GM23338 (cell line): ENCODE measurements around the gene SLC35D2. TPM values are rescaled to one million over a fixed set of nuclear protein-coding genes. Genes with fewer than 3 reads are reported as not detected.

Source experiments
- ATAC-seq: fragments of 200-7000 bp; cut with Tn5 transposase; 3 replicates; pipeline ENCODE4 v1.9.1; 2020
- DNase-seq: peaks from one replicate; pipeline ENCODE4 v3.0.0-alpha.2; 2015; ENCODE audit warnings: low spot score
- H2AFZ ChIP-seq: fragments of 200-600 bp; sonication (generic); 2 replicates; pipeline ENCODE4 v1.8.0; 2016; ENCODE audit warnings: antibody characterized with exemption, mild to moderate bottlenecking, moderate library complexity
- H3F3A ChIP-seq: fragments of 200-600 bp; sonication (generic); replicated peaks from 2 replicates; pipeline ENCODE4 v1.8.0; 2017; ENCODE audit warnings: antibody characterized with exemption, mixed run types, low read depth
- H3K27ac ChIP-seq: fragments of 200-600 bp; sonication (generic); 2 replicates; pipeline ENCODE4 v1.6.1; 2016; ENCODE audit warnings: low read depth
- H3K27me3 ChIP-seq: fragments of 200-600 bp; sonication (generic); 2 replicates; pipeline ENCODE4 v1.8.0; 2016; ENCODE audit warnings: mild to moderate bottlenecking, mixed run types, moderate library complexity; ENCODE audit not compliant: insufficient read depth
- H3K36me3 ChIP-seq: fragments of 200-600 bp; sonication (generic); 2 replicates; pipeline ENCODE4 v1.8.0; 2016; ENCODE audit warnings: mild to moderate bottlenecking; ENCODE audit not compliant: insufficient read depth
- H3K4me1 ChIP-seq: fragments of 200-600 bp; sonication (generic); 2 replicates; pipeline ENCODE4 v1.8.0; 2016; ENCODE audit warnings: mild to moderate bottlenecking, moderate library complexity; ENCODE audit not compliant: insufficient read depth
- H3K4me2 ChIP-seq: fragments of 200-600 bp; sonication (generic); 2 replicates; pipeline ENCODE4 v1.7.1; 2017; ENCODE audit warnings: mixed run types
- H3K4me3 ChIP-seq: fragments of 200-600 bp; sonication (generic); 2 replicates; pipeline ENCODE4 v1.6.1; 2016; ENCODE audit warnings: mixed run types
- H3K79me2 ChIP-seq: fragments of 200-600 bp; sonication (generic); replicated peaks from 2 replicates; pipeline ENCODE4 v1.8.0; 2017; ENCODE audit warnings: mild to moderate bottlenecking; ENCODE audit not compliant: insufficient read depth
- H3K9me2 ChIP-seq: fragments of 200-600 bp; sonication (generic); 2 replicates; pipeline ENCODE4 v1.8.0; 2017; ENCODE audit not compliant: insufficient read depth
- H4K20me1 ChIP-seq: fragments of 200-600 bp; sonication (generic); replicated peaks from 2 replicates; pipeline ENCODE4 v1.8.0; 2017; ENCODE audit warnings: mild to moderate bottlenecking; ENCODE audit not compliant: insufficient read depth
- H3K27ac Mint-ChIP-seq: 2 replicates; pipeline ENCODE4 v1.8.0; 2020; ENCODE audit warnings: inconsistent platforms, mild to moderate bottlenecking, moderate library complexity, mixed read lengths
- H3K27me3 Mint-ChIP-seq: 3 replicates; pipeline ENCODE4 v1.8.0; 2022; ENCODE audit warnings: low read depth, mild to moderate bottlenecking, moderate library complexity, mixed read lengths, inconsistent platforms; ENCODE audit not compliant: insufficient read depth, poor library complexity
- H3K36me3 Mint-ChIP-seq: 3 replicates; pipeline ENCODE4 v1.8.0; 2021; ENCODE audit warnings: low read depth, mild to moderate bottlenecking, inconsistent platforms, moderate library complexity, mixed read lengths
- H3K4me1 Mint-ChIP-seq: 3 replicates; pipeline ENCODE4 v1.8.0; 2020; ENCODE audit warnings: mild to moderate bottlenecking, inconsistent platforms, mixed read lengths
- H3K4me3 Mint-ChIP-seq: 3 replicates; pipeline ENCODE4 v1.8.0; 2021; ENCODE audit warnings: moderate library complexity, mild to moderate bottlenecking, inconsistent platforms, mixed read lengths
- H3K9me3 Mint-ChIP-seq: 3 replicates; pipeline ENCODE4 v1.8.0; 2020; ENCODE audit warnings: moderate library complexity, mild to moderate bottlenecking, inconsistent platforms, mixed read lengths
- CREB1 ChIP-seq: fragments of 250-450 bp; sonication (Bioruptor Pico); IDR thresholded peaks from 2 replicates; pipeline ENCODE4 v1.5.0; 2020; ENCODE audit warnings: low read depth, mild to moderate bottlenecking, moderate library complexity
- CTCF ChIP-seq, 2 experiments: fragments of 200-600 bp in 1 of 2; sonication (generic) in 1 of 2; conservative IDR thresholded peaks; 2 replicates each; pipeline versions ENCODE4 v1.5.1 to v1.6.1; 2016 to 2017; ENCODE audit warnings: antibody characterized with exemption in 2 of 2, low read depth in 2 of 2, mild to moderate bottlenecking in 2 of 2, moderate library complexity in 1 of 2
- NANOG ChIP-seq: IDR thresholded peaks from 2 replicates; pipeline ENCODE4 v1.6.1; 2016; ENCODE audit warnings: antibody characterized with exemption, borderline replicate concordance
- POLR2AphosphoS5 ChIP-seq: IDR thresholded peaks from 2 replicates; pipeline ENCODE4 v1.6.1; 2016; ENCODE audit warnings: antibody characterized with exemption, low read depth
- ZNF114 ChIP-seq: fragments of 250-450 bp; sonication (Bioruptor Pico); IDR thresholded peaks from 2 replicates; pipeline ENCODE4 v1.5.0; 2020; ENCODE audit warnings: mild to moderate bottlenecking, moderate library complexity
- ZNF331 ChIP-seq: fragments of 250-450 bp; sonication (Bioruptor Pico); IDR thresholded peaks from 2 replicates; pipeline ENCODE4 v1.5.0; 2020; ENCODE audit warnings: low read depth, mild to moderate bottlenecking, moderate library complexity
- polyA plus RNA-seq: library from polyadenylated mRNA; unstranded; fragments of >200 nt; fragmentation: Nextera tagmentation; extraction: Ambion mirVana; gene quantifications from 2 replicates; pipeline ENCODE4 v1.2.1, GENCODE V29; 2016
- total RNA-seq: library from RNA; depleted of rRNA; stranded (reverse); fragments of >200 nt; shearing (Covaris generic); gene quantifications from 2 replicates; pipeline ENCODE4 v1.2.3, GENCODE V29; 2014
- TF ChIP-seq, protein P1 (sequence below): IDR thresholded peaks from 2 replicates; pipeline ENCODE4 v1.6.1; 2016; ENCODE audit warnings: antibody characterized with exemption
- TF ChIP-seq, protein P2 (sequence below): IDR thresholded peaks from one replicate; pipeline ENCODE4 v1.6.1; 2018; ENCODE audit warnings: antibody characterized with exemption; ENCODE audit not compliant: unreplicated experiment

The SLC35D2 gene
- total and polyA plus RNA-seq, 2 experiments from 2014 or later: 8.2 to 14.4 TPM

GRCh38 chr9:96379461-96379860, 4.0 kb downstream of the SLC35D2 start (continued):
- TF ChIP-seq POLR2AphosphoS5 (no peak), CREB1 (CRISPR knock-in tag) (no peak), ZNF331 (CRISPR knock-in tag) (no peak), ZNF114 (CRISPR knock-in tag) (no peak)
- TF ChIP-seq, protein P1, sequence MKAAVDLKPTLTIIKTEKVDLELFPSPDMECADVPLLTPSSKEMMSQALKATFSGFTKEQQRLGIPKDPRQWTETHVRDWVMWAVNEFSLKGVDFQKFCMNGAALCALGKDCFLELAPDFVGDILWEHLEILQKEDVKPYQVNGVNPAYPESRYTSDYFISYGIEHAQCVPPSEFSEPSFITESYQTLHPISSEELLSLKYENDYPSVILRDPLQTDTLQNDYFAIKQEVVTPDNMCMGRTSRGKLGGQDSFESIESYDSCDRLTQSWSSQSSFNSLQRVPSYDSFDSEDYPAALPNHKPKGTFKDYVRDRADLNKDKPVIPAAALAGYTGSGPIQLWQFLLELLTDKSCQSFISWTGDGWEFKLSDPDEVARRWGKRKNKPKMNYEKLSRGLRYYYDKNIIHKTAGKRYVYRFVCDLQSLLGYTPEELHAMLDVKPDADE: no peak

DNA sequence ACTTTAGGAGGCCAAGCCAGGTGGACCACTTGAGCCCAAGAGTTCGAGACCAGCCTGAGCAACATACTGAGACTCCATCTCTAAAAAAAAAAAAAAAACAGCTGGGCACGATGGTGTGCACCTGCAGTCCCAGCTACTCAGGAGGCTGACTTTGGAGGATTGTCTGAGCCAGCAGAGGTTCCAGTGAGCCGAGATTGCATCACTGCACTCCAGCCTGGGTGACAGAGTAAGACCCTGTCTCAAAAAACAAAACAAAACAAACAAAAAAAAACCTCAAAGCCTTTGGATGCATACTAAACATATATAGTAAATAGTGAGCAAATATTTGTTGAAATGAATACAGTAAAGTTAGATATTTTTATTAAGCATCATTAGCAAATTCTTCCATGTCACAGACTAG, 5.3 kb downstream of the SLC35D2 start:
- no peak for ATAC-seq
- no peak for TF ChIP-seq CTCF (conservative IDR thresholded peaks at IDR 0.05; ENCODE audit: low read depth in 2 of 2)
- TF ChIP-seq NANOG: no peak
- TF ChIP-seq, protein P2, sequence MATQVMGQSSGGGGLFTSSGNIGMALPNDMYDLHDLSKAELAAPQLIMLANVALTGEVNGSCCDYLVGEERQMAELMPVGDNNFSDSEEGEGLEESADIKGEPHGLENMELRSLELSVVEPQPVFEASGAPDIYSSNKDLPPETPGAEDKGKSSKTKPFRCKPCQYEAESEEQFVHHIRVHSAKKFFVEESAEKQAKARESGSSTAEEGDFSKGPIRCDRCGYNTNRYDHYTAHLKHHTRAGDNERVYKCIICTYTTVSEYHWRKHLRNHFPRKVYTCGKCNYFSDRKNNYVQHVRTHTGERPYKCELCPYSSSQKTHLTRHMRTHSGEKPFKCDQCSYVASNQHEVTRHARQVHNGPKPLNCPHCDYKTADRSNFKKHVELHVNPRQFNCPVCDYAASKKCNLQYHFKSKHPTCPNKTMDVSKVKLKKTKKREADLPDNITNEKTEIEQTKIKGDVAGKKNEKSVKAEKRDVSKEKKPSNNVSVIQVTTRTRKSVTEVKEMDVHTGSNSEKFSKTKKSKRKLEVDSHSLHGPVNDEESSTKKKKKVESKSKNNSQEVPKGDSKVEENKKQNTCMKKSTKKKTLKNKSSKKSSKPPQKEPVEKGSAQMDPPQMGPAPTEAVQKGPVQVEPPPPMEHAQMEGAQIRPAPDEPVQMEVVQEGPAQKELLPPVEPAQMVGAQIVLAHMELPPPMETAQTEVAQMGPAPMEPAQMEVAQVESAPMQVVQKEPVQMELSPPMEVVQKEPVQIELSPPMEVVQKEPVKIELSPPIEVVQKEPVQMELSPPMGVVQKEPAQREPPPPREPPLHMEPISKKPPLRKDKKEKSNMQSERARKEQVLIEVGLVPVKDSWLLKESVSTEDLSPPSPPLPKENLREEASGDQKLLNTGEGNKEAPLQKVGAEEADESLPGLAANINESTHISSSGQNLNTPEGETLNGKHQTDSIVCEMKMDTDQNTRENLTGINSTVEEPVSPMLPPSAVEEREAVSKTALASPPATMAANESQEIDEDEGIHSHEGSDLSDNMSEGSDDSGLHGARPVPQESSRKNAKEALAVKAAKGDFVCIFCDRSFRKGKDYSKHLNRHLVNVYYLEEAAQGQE: no peak
- TF ChIP-seq CREB1 (CRISPR knock-in tag): no peak
- TF ChIP-seq, protein P1: no peak
- no peak for TF ChIP-seq ZNF114 (CRISPR knock-in tag)
- no peak overlapping the region for H3K4me3 ChIP-seq
- no peaks in the 10 kb centered on the region for H3K79me2 ChIP-seq
- H4K20me1 ChIP-seq: no peaks in the 10 kb centered on the region
- H3K9me2 ChIP-seq: no peaks in the 10 kb centered on the region
- H3K36me3 ChIP-seq: no peaks in the 10 kb centered on the region
- no peak overlapping the region for H2AFZ ChIP-seq
- H3K27me3 ChIP-seq: no peaks in the 10 kb centered on the region
- H3K36me3 Mint-ChIP-seq: no peaks in the 10 kb centered on the region
- H3K4me1 Mint-ChIP-seq: peaks cover 21% of the 10 kb centered on the region
- no peak for DNase-seq
- no peak overlapping the region for H3K27ac Mint-ChIP-seq
- no peak overlapping the region for H3K4me3 Mint-ChIP-seq
- no peaks in the 10 kb centered on the region for H3K9me3 Mint-ChIP-seq
- H3K27me3 Mint-ChIP-seq: peaks cover 10% of the 10 kb centered on the region
- no peak overlapping the region for H3K4me2 ChIP-seq
- H3K4me1 ChIP-seq: peaks cover 11% of the 10 kb centered on the region
- no peaks in the 10 kb centered on the region; the same call in 1 of the 2 replicates for H3F3A ChIP-seq
- H3K27ac ChIP-seq: no peak overlapping the region
